ENCODE measurements around the gene AADACL4. TPM values are rescaled to one million over a fixed set of nuclear protein-coding genes. Genes with fewer than 3 reads are reported as not detected.

The AADACL4 gene
- total and polyA plus RNA-seq, 2 experiments from 2014 or later: 0.20 TPM; not detected in 1

DNA sequence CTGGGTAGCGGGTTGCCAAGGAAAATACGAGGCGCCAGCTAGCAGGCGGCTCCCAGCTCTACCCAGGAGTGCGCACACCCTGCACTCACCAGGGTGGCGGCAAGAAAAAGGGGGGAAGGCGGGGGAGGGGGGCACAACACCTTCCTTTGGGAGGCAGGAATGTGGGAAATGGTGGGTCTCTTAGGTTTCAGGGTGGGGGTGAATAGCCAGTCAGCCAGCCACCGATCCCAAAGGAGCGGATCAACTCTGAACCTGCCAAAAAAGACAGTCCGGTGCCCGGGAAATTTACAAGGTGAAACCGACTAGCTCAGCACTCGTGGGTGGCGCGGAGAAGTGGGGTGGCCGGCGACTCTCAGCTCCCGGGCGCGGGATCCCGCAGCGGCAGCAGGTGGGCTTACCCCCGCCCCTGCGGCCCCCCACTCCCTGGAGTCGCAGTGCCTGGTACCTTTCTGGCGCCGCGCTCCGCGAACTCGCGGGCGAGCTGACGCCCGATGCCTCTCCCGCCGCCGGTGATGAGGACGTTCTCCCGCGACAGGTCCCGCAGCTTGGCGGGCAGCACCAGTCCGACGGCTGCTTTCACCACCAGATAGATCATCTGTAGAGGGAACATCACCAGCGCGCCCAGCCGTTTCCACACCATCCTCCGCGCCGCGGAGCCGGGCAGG, 27.0 kb upstream of the AADACL4 start:
- no peaks in the 10 kb centered on the region for H3K36me3 ChIP-seq (replicated peaks; ENCODE audit: insufficient read depth, low read depth)
- peaks cover 37% of the 10 kb centered on the region for H3K4me1 ChIP-seq (ENCODE audit: insufficient read depth)
- no peaks in the 10 kb centered on the region for H3K27me3 ChIP-seq
- H4K20me1 ChIP-seq (ENCODE audit: insufficient read depth, poor library complexity, severe bottlenecking): peaks cover 10% of the 10 kb centered on the region
- WGBS (ENCODE audit: low lambda C conversion rate, missing lambda C conversion rate): 2% methylated on average over 46 of the region's 53 CpGs
- H3K9me3 ChIP-seq (ENCODE audit: low read depth): no peaks in the 10 kb centered on the region
- DNase-seq (ENCODE audit: low spot score): peak; percentile 47
- TF ChIP-seq, protein P1, sequence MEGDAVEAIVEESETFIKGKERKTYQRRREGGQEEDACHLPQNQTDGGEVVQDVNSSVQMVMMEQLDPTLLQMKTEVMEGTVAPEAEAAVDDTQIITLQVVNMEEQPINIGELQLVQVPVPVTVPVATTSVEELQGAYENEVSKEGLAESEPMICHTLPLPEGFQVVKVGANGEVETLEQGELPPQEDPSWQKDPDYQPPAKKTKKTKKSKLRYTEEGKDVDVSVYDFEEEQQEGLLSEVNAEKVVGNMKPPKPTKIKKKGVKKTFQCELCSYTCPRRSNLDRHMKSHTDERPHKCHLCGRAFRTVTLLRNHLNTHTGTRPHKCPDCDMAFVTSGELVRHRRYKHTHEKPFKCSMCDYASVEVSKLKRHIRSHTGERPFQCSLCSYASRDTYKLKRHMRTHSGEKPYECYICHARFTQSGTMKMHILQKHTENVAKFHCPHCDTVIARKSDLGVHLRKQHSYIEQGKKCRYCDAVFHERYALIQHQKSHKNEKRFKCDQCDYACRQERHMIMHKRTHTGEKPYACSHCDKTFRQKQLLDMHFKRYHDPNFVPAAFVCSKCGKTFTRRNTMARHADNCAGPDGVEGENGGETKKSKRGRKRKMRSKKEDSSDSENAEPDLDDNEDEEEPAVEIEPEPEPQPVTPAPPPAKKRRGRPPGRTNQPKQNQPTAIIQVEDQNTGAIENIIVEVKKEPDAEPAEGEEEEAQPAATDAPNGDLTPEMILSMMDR (IDR thresholded peaks at IDR 0.05; ENCODE audit: poor library complexity): no peak
- H3K4me2 ChIP-seq: peak overlapping the region; percentile 85
- H3K9me2 ChIP-seq (replicated peaks; ENCODE audit: insufficient read depth): no peaks in the 10 kb centered on the region
- peak overlapping the region; percentile 62 for H3K4me3 ChIP-seq
- H2AFZ ChIP-seq: peak overlapping the region; percentile 33
- H3K27ac ChIP-seq: peak overlapping the region; percentile 97
- peaks cover 54% of the 10 kb centered on the region for H3K79me2 ChIP-seq

DNA sequence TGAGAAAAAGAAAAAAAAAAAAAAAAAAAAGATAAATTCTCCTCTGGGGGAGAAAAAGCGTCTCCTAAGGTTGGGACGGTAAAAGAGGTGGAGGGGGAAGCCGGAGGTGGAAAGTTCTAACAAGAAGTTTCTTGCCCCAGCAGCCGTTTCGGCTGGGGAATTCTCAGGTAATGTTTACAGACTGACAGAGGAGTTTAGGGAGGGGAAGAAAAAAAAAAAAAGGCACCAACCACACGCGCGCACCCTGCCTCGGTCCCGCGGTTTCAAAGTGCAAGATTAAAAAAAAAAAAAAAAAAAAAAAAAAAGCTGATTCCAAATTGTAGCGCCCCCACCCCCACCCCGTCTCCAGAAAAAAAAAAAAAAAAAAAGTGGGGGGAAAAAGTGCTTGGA, 26.4 kb upstream of the AADACL4 start:
- Histone ChIP-seq H3K4me2 (peak overlapping the region; percentile 85), H3K9me2 (replicated peaks; ENCODE audit: insufficient read depth) (no peaks in the 10 kb centered on the region), H3K27ac (peak overlapping the region; percentile 97), H2AFZ (peak overlapping the region; percentile 33), H3K36me3 (replicated peaks; ENCODE audit: insufficient read depth, low read depth) (no peaks in the 10 kb centered on the region), H4K20me1 (ENCODE audit: insufficient read depth, poor library complexity, severe bottlenecking) (peaks cover 7% of the 10 kb centered on the region), H3K79me2 (peaks cover 47% of the 10 kb centered on the region), H3K4me1 (ENCODE audit: insufficient read depth) (peaks cover 44% of the 10 kb centered on the region), H3K9me3 (ENCODE audit: low read depth) (no peaks in the 10 kb centered on the region), H3K27me3 (no peaks in the 10 kb centered on the region), H3K4me3 (peak overlapping the region; percentile 62)
- TF ChIP-seq EZH2 (IDR thresholded peaks at IDR 0.05; ENCODE audit: borderline replicate concordance) (no peak), EZH2phosphoT487 (IDR thresholded peaks at IDR 0.05; ENCODE audit: low read depth, severe bottlenecking, unreplicated experiment) (no peak)
- TF ChIP-seq, protein P1 (IDR thresholded peaks at IDR 0.05; ENCODE audit: poor library complexity): no peak
- peak; percentile 66 for DNase-seq (ENCODE audit: low spot score)
- WGBS (ENCODE audit: low lambda C conversion rate, missing lambda C conversion rate): under 1% methylated on average over 11 of the region's 13 CpGs

DNA sequence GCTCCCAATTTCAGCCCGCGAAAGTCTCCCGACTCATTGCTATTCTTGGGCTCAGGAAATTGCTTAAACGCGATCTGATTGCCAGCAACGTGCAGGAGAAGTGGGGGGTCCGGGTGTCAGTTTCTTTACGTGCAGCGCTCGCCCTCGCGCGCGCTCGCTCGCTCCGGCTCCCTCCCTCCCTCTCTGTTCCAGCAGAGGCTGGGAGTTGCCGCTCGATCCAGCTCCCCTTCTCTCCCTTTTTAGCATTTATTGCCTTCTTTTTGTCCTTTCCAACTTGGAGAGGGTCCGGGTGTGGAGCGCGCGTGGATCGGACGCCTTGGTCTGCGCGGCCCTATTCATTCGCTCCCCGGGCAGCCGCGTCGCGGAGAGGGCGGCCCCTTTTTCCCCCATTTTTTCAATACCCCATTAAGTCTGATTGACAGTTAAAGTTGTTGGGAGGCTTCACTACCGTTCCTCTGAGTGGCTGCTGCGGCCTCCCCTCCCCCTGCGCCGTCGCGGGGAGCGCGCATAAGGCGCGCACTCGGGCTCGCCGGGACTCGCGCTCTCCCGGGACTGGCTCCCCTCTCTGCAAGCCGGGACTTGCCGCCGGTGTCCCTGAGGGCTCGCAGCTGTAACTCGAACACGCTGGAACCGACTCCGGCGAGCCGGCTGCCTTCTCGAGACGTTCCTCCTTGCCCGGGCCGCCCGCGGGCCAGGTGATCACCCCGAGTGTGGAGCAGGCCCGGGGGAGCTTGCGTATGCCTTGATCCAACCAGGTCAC, 25.8 kb upstream of the AADACL4 start, which contains the start of gene DHRS3:
Gene DHRS3, minus strand, starts transcription at position 310 of the 760 bp plus-strand sequence. CDS start 862 bp downstream, outside the sequence.
- Histone ChIP-seq H3K79me2 (peaks cover 41% of the 10 kb centered on the region), H3K4me1 (ENCODE audit: insufficient read depth) (peaks cover 49% of the 10 kb centered on the region), H3K4me3 (peak within 1 kb of the TSS; percentile 62), H3K27me3 (no peaks in the 10 kb centered on the region), H3K9me2 (replicated peaks; ENCODE audit: insufficient read depth) (no peaks in the 10 kb centered on the region), H4K20me1 (ENCODE audit: insufficient read depth, poor library complexity, severe bottlenecking) (peaks cover 7% of the 10 kb centered on the region), H2AFZ (peak within 1 kb of the TSS; percentile 33), H3K27ac (peak within 1 kb of the TSS; percentile 97), H3K4me2 (peak within 1 kb of the TSS; percentile 85), H3K9me3 (ENCODE audit: low read depth) (no peaks in the 10 kb centered on the region), H3K36me3 (replicated peaks; ENCODE audit: insufficient read depth, low read depth) (no peaks in the 10 kb centered on the region)
- WGBS (ENCODE audit: low lambda C conversion rate, missing lambda C conversion rate): under 1% methylated on average over 69 of the region's 69 CpGs
- DNase-seq (ENCODE audit: low spot score): peak; percentile 91
- TF ChIP-seq EZH2phosphoT487 (IDR thresholded peaks at IDR 0.05; ENCODE audit: low read depth, severe bottlenecking, unreplicated experiment) (no peak), EZH2 (IDR thresholded peaks at IDR 0.05; ENCODE audit: borderline replicate concordance) (no peak)
- TF ChIP-seq, protein P1 (IDR thresholded peaks at IDR 0.05; ENCODE audit: poor library complexity): no peak

All from hepatocyte (in vitro differentiated cells).